Lower leg skin (tissue), 3 donors: Measurements from ENCODE around the gene PFDN6.

Source experiments
- POLR2A ChIP-seq, 2 donors: fragments of 450-650 bp; IDR thresholded peaks; one replicate each; pipeline ENCODE4 v1.6.1; 2016 to 2017; ENCODE audit warnings: antibody characterized with exemption in 2 of 2, mild to moderate bottlenecking in 1 of 2, moderate library complexity in 1 of 2
- TF ChIP-seq, protein P1 (sequence below), 3 donors: fragments of 450-650 bp; IDR thresholded peaks; one replicate each; pipeline ENCODE4 v1.5.1; 2016; ENCODE audit warnings: antibody characterized with exemption in 3 of 3, mild to moderate bottlenecking in 3 of 3, moderate library complexity in 2 of 3

- TF ChIP-seq, protein P1, sequence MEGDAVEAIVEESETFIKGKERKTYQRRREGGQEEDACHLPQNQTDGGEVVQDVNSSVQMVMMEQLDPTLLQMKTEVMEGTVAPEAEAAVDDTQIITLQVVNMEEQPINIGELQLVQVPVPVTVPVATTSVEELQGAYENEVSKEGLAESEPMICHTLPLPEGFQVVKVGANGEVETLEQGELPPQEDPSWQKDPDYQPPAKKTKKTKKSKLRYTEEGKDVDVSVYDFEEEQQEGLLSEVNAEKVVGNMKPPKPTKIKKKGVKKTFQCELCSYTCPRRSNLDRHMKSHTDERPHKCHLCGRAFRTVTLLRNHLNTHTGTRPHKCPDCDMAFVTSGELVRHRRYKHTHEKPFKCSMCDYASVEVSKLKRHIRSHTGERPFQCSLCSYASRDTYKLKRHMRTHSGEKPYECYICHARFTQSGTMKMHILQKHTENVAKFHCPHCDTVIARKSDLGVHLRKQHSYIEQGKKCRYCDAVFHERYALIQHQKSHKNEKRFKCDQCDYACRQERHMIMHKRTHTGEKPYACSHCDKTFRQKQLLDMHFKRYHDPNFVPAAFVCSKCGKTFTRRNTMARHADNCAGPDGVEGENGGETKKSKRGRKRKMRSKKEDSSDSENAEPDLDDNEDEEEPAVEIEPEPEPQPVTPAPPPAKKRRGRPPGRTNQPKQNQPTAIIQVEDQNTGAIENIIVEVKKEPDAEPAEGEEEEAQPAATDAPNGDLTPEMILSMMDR (IDR thresholded peaks at IDR 0.05) = no peak
- no peak for TF ChIP-seq POLR2A (IDR thresholded peaks at IDR 0.05)
Observed at GRCh38 chr6:33252759-33253158, 36.6 kb upstream of the PFDN6 start.
